ENCODE measurements around the gene PIK3C2A.
A peak's percentile ranks its signal among the peaks of the same experiment; 100 is the strongest.

PIK3C2A gene

DNA sequence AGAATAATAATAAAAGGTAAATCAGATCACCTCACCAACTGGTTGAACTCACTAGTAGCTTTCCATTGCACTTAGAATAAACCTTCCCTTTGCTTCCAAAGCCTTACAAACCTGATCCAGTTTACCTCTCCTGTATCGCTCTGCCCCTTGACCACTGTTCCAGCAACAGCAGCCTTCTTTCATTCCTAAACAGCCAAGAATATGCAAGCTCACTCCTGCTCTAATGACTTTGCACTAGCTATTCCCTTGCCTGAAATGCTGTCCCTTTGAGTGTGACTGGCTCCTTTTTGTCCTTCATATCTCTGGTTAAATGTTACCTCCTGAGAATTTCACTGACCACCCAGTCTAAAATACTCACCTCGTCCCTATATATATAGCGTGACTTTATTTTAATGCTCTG is 9.6 kb upstream of the PIK3C2A start:
- DNase-seq (ENCODE audit: low spot score), result no peak

DNA sequence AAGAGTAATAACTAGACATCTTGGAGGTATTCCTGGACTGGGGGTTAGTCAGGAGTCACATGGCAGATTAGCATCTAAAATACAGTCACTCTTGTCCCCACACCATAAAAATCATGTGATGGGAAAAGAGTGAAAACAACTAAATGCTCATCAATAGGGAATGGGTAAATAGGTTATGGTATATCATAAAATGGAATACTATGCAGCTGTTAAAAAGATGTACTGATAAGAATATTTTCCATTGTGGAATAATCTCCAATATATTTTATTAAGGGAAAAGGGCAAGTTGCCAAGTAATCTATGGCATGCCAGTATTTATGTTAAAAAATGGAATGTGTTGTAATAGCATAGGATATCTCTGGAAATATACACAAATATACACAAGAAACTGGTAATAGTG is 6.6 kb upstream of the PIK3C2A start:
- no peak for DNase-seq (ENCODE audit: low spot score)

DNA sequence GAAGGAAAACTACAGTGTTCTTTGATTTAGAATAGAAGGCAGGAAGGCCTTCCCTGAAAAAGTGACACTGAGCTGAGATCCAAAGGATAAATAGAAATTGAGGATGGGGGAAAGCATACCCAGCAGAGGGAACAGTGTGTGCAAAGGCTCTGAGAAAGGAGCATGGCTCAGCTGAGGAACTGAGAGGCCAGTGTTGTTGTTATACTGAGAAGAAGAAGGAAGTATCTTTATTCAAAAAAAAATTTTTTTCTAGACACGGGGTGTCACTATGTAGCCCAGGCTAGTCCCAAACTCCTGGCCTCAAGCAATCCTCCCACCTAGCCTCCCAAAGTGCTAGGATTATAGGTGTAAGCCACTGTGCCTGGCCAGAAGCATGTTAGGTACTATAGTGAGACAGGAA is 3.5 kb upstream of the PIK3C2A start:
- no peak for DNase-seq (ENCODE audit: low spot score)

DNA sequence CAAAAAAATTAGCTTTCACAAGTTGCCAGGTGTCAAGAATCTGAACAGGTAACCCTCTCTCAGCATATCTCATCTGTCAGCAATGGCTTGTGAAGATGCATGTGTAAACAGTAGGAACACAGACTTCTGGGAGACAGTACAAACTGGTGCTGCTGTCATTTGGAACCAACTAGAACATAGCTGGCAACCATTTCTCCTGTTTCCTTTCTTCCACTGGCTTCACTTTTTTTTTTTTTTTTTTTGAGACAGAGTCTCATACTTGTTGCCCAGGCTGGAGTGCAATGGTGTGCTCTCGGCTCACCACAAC is 2.1 kb upstream of the PIK3C2A start:
- DNase-seq (ENCODE audit: low spot score), result no peak

DNA sequence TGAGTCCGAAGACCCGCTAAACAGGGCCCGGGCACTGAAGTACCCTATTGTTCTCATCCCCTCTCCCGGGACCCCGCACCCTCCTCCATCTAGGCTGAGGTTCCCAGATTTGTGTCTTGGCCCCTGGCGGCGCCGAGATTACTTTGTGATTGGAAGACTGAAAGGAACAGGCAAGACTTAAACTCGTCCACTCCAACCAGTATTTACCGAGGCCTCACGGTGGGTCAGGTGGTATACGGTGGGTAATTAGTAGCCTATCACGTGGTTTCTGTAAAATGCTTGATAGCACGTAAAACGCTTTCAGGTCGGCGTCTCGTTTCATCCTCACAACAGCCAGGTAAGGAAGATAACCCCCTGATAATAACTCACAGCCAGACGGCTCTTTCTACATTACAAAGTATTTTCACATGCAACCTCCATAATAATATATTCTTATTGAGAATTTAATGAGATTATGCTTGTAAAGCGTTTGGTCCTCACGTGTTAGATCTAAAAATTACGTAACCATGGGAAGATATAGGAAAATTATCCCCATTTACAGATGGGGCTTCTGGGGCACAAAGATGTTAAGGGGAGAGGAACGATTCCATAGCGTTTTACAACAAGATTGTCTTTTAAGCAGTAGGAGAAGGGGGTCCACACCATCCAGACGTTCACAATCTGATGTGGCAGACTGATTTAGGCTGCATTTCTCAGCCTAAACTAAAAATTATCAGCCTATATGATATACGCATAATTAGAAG is 642 bp upstream of the PIK3C2A start:
- peak; percentile 35 for DNase-seq (ENCODE audit: low spot score)

DNA sequence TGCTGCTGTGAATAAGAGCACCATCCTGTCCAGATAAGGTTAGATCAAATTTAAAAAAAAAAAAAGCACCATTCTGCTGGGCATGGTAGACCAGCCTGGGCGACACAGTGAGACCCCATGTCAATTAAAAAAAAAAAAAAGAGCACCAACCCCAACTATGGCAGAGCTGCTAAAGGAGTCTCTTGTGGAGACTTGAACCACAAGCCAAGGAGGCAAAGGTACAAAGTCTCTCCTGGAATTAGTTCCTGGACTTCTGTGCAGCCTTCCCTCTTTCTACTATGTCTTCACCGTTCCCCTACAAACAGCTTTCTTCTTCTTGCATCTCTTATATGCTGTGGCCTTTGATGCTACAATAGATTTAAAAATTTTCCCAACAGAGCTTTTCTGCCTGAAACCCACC is 1.3 kb downstream of the PIK3C2A start:
- no peak for DNase-seq (ENCODE audit: low spot score)

DNA sequence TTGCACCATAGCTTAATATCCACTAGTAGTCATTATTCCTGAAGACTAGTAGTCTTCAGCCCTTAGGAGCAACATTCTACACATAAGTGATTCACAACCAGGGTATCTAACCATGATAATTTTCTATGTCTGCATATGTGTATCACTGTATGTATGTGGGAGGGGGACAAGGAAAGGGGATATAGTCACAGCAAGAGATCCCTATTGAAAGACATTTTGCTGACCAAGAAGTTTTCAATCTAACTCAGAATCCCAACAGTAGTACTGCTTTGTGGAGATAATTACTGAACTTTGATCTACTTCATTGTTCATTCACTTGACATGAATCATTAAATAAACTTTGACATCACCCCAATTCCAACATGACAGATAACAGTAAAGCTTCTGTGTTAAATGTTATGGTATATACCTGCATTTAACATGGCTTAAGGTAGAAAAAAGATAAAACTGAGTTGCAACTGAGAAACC is 10.3 kb downstream of the PIK3C2A start:
- DNase-seq (ENCODE audit: low spot score), result no peak

DNA sequence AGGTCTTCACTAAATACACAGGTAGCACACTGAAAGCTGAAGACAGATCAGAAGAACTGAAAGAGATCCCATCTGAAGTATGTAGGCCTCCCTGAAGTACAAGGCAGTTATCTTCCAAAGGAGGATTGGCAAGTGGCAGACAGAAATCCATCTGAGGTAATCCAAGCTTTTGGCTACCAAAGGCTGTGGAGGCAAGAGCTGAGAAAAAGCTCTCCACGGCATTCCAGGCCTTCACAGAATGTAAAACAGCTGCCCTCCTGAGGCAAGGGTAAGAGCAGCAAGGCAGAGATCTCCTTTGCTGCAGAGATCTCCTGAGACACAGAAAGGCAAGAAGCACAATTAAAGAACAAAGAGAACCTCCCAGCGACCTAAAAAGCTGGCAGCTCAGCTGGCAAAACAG is 19.1 kb downstream of the PIK3C2A start:
- DNase-seq (ENCODE audit: low spot score), result no peak

DNA sequence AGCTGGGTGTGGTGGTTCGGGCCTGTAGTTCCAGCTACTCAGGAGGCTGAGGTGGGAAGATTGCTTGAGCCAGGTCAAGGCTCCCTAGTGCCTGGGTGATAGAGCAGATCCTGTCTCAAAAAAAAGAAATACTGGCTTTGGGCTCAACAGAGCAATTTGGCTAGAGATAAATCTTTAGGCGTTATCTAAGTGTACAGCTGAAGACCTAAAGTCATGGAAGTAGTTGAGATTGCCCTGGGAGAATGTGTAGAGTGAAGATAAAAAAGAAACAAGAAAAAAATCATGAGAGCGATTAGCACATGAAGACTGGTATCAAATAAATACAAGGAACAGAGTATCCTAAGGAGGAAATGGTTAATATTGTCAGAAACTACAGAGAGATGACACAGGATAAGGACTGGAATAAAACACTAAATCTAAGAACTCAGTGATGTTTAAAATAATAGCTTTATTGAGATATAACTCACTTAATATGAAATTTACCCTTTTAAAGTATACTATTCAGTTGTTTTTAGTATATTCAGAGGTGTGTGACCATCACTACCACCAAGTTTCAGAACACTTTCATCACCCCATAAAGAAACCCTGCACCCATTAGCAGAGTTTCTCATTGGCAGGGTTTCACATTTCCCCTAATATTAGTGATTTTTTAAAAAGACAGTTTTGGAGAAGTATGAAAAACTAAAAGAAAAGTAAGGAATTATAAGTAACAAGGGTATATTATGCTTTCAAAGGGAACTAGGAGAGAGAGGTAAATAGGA is 20.7 kb downstream of the PIK3C2A start:
- DNase-seq (ENCODE audit: low spot score), result no peak

DNA sequence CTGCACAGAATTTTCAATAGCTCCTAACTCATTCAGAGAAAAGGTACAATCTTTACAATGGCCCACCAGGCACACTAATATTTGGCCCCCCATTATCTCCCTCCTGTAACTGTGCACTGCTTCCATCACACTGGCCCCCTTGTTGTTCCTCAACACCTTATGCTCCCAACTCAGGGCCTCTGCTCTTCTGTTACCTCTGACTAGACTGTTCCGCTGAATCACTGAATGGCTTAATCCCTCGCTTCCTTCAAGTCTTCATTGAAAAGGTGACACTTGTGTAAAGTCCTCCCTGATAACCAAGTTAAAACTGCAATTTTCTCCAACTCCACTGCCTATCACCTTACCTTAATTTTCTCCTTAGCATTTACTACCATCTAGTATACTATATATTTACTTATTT is 21.8 kb downstream of the PIK3C2A start:
- no peak for DNase-seq (ENCODE audit: low spot score)

DNA sequence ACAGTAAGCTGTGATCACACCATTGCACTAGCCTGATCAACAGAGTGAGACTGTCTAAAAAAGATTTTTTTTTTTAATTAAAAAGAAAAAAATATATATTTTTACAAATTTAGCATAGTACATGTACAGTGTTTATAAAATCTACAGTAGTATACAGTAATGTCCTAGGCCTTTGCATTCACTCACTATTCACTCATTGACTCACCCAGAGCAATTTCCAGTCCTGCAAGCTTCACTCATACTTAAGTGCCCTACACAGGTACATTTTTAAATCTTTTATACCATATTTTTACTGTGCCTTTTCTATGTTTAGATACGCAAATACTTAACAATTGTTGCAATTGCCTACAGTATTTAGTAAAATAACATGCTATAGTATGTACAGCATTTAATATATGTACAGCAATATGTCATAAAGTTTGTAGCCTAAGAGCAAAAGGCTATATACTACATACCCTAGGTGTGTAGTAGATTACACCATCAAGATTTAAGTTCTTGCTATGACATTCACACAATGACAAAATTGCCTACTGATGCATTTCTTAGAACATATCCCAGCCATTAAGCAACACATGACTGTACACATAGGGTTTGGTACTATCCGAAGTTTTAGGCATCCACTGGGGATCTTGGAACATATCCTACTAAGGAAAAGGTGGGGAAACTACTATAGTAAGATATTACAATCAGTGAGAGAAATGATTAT is 22.8 kb downstream of the PIK3C2A start:
- no peak for DNase-seq (ENCODE audit: low spot score)

DNA sequence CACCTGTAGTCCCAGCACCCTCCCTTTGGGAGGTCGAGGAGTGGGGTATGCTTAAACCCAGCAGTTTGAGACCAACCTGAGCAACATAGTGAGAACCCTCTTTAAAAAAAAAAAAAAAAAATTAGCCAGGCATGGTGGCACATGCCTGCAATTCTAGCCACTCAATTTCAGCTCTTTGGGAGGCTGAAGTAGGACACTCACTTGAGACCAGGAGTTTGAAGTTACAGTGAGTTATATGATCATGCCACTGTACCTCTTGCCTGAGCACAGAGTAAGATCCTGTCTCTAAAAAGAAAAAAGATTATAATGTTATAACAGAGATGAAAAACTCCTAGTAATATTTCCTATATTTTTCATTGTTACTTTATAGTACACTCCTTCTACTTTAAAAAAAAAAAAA is 23.9 kb downstream of the PIK3C2A start:
- no peak for DNase-seq (ENCODE audit: low spot score)

DNA sequence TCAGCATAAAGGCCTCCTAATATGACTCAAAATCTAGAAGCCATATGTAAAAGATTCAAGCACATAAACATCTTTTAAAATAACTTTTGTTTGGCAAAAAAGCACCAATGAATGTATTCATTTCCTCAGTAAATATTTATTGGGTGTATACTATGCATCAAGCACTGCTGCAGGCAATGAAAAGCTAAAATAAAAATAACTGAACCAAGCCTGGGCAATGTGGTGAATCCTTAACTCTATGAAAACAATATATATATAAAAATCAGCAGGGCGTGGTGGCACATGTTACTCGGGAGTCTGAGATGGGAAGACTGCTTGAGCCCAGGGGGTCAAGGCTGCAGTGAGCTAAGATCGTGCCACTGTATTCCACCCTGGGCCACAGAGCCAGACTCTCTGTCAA is 27.8 kb downstream of the PIK3C2A start:
- DNase-seq (ENCODE audit: low spot score), result no peak

DNA sequence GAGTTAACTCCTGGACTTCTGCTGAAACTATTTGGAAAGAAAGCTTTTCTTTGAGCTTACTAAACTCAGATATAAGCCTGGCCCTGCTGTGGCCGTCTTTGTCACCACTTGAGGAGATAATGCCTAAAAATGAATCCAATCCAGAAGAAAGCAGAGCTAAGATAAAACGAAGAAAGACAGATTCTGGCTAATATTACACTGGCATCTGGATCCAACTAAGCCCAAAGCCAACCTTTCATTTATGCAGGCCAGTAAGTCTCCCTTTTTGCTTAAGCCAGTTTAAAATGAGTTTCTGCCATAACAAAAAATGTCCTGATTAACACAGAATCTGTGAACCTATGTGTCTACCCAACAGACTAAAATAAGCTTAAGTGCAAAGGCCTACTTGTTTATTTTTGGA is 34.5 kb downstream of the PIK3C2A start:
- DNase-seq (ENCODE audit: low spot score), result no peak

DNA sequence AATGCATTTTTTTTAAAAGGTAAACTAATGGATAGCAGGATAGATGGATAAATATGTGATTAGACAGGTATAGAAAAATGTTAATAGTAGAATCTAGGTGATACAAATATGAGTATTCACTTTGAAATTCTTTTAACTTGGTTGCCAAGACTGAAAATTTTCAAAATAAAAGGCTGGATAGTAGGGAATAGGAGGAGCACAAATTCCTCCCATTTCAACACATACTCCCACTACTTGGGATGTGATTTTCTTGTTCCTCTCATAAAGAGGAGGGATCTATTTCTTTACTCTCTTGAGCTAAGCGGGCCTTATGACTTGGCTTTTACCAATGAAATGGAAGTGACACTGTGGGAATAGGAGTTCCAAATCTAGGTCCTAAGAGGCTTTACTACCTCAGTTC is 35.9 kb downstream of the PIK3C2A start:
- no peak for DNase-seq (ENCODE audit: low spot score)

DNA sequence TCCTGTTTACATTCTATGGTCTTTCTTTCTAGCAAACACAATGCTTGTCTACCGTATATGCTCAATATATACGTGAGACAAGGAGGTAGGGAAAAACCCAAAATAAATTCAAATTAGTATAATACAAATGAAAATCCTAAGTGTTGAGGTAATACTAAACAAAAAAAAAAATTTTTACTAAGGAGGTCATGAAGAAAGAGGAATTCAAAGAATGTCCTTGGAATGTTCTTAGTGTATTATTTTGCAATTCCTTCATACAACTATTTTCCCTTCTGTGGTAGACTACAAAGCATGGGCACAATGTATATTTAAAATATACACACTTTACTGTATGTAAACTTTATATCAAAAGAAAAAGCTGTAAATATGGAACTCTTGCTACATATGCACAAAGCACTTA is 36.4 kb downstream of the PIK3C2A start:
- no peak for DNase-seq (ENCODE audit: low spot score)

DNA sequence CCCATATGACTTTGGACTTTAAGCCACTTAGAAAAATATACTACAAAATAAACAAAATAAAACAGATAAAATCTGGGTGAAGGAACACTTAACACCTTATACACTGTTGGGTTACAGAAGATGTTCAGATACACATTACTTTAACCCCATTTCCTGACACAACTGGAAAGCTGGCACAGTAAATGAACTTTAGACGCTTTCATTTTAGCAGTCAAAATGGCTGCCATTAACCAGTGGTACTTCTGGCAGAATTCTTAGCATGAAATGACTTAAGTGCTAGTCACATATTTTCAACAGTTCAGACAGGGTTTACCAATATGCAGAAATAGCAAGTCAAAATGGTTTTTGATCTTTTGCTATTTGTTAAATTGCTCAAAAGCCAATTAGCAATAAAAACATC is 37.9 kb downstream of the PIK3C2A start:
- no peak for DNase-seq (ENCODE audit: low spot score)

DNA sequence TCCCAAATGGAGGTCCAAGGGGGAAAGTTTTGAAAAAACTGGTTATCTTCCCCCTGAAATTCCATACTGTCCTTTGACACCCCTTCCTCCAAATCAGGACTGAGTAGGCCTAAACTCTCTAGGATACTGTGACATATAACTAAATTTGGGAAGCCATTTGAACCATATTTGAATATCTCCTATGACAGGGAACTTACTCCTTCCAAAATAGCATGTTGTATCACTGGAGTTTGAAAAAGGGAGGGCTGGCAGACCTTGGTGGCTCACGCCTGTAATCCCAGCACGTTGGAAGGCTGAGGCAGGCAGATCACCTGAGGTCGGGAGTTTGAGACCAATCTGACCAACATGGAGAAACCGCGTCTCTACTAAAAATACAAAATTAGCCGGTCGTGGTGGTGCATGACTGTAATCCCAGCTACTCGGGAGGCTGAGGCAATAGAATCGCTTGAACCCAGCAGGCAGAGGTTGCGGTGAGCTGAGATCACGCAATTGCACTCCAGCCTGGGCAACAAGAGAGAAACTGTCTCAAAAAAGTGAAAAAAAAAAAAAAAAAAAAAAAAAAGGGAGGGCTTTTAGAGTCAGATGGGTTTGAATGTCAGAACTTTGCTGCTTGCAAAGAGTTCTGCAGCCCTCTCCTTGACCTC is 42.4 kb downstream of the PIK3C2A start:
- DNase-seq (ENCODE audit: low spot score), result no peak

DNA sequence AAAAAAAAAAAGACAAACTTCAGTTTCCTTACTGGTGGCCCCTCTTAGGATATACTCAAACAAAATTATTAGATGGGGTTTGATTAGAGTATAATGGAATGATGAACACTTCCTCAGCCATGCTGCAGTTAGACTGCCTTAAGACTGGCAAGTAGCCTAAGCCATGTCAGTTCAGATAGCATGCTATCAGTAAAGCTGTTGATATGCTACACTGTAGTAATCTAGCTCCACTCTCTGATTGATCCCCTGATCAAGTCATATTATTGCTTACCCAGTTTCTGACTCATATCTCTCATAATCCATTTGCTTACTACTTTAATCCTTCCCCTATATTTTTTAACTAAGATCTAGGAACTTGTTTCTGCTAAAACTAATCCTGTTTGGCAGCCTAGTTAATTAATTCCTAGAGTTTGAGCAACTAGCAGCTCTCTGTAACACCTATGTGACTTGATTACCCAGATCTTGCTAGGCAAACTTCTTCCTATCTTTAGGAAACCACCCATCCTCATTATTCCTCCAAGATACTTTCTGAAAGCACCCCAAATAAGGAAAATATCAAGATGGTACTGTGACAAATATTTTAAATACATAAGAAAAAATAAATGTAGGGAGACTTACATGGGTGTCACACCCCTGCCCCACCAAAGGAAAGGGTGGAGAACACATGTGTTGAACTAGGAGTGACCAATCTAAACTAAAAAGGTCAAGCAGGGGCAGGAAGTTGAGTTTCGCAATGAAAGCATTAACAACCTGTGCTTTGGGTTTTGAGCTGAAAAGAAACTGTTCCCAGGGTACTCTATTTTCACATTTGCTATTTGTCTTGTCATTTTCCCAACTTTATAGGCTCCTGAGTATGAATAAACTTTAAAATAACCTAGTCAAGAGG is 43.2 kb downstream of the PIK3C2A start:
- no peak for DNase-seq (ENCODE audit: low spot score)

DNA sequence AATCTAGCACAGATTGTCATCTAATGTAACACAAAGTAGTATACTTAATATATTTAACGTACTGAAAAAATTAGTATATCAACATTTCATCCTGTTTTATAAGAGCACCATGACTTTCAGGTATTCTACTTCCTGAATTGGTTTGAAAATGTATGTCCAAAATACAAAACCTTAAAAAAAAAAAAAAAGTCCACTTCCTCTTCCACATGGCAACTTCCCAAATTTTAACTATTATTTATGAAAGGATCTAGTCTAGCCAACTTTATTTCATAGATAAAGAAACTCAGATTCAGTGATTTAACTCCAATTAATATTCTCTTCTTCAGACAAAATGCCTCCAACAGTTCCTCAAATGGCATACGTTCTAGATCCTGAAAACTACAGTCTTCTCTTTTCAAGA is 44.0 kb downstream of the PIK3C2A start:
- DNase-seq (ENCODE audit: low spot score), result no peak

DNA sequence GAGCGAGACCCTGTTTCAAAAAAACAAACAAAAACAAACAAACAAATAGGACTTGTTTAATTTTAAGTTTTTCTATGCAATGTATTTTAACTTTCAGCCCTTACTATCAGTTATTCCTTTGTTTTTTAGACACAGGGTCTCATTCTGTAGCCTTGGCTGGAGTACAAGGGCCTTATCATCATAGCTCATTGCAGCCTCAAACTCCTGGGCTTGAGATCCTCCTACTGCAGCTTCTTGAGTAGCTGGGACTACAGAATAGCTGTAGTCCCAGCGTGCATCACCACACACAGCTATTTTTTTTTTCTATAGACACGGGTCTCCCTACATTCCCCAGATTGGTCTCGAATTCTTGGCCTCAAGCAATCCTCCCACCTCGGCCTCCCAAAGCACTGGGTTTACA is 44.5 kb downstream of the PIK3C2A start:
- no peak for DNase-seq (ENCODE audit: low spot score)

DNA sequence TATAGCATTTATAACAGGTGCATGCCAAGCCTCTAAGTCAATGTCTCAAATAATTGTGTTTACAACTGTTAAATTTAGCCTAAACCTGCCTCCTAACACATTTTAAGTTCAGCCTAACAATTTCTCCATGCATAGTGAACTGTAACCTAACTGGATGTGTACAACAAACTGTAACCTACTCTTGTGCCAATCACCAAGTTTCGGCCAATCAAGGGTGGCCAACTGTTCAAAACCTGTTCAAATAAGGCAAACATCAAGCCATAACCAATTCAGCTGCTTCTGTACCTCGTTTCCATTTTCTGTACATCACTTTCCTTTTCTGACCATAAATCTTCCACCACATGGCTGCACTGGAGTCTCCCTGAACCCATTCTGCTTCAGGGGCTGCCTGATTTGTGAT is 45.4 kb downstream of the PIK3C2A start:
- no peak for DNase-seq (ENCODE audit: low spot score)
